K562 (cell line): Measurements from ENCODE around the gene CTNNA3. TPM values are rescaled to one million over a fixed set of nuclear protein-coding genes. Genes with fewer than 3 reads are reported as not detected.

Source experiments
- ATAC-seq: fragments of 200-7000 bp; cut with Tn5 transposase; 3 replicates; pipeline ENCODE4 v1.9.1; 2020; ENCODE audit warnings: moderate library complexity
- BruUV-seq: library from RNA; stranded (reverse); fragments of 400-500 nt; replicated peaks from 2 replicates; lab custom pipeline; 2021; lab: Mats Ljungman, UMichigan
- CTCF ChIA-PET: fragments of 300-600 bp; formaldehyde crosslinking; extraction: SDS; loops from one replicate; lab custom pipeline; 2021; ENCODE audit warnings: low intra/inter-chr PET ratio; lab: Yijun Ruan, JAX
- POLR2A ChIA-PET: fragments of 300-600, 350-650 bp; sonication (Branson Sonifier 250); formaldehyde crosslinking; extraction: SDS; loops from one replicate; lab custom pipeline; 2021; ENCODE audit warnings: antibody characterized with exemption, inconsistent platforms; lab: Yijun Ruan, JAX
- DNase-seq, 4 experiments: peaks; one replicate each; pipeline versions ENCODE4 v3.0.0 to v3.0.0-alpha.2; 2011 to 2018; ENCODE audit warnings: low spot score in 3 of 4, mixed read lengths in 3 of 4; ENCODE audit errors: extremely low read depth in 1 of 4
- FAIRE-seq: peaks from 2 replicates; lab custom pipeline; 2011; peaks lifted over from hg19 to GRCh38; lab: Jason Lieb, UNC
- H2AFZ ChIP-seq: 2 replicates; pipeline ENCODE4 v1.6.0; 2011; ENCODE audit warnings: low read depth, low read length, control low read depth, inconsistent platforms
- H3K27ac ChIP-seq: fragments of 200-600 bp; 3 replicates; pipeline ENCODE4 v1.8.0; 2011; ENCODE audit warnings: low read depth, mild to moderate bottlenecking, control low read depth, inconsistent platforms, low read length, moderate library complexity, mixed read lengths; ENCODE audit errors: extremely low read depth
- H3K27me3 ChIP-seq, 2 experiments: fragments of 300-600 bp in 1 of 2; 2 replicates in 1 of 2; 3 replicates in 1 of 2; pipeline versions ENCODE4 v1.6.0 to v1.8.0; 2011; ENCODE audit warnings: inconsistent platforms in 2 of 2, low read length in 2 of 2, mild to moderate bottlenecking in 1 of 2, mixed read lengths in 1 of 2, moderate library complexity in 1 of 2; ENCODE audit not compliant: control insufficient read depth in 2 of 2, insufficient read depth in 2 of 2
- H3K36me3 ChIP-seq: fragments of 300-600 bp; 3 replicates; pipeline ENCODE4 v1.8.0; 2011; ENCODE audit warnings: mild to moderate bottlenecking, low read length, inconsistent platforms; ENCODE audit not compliant: control insufficient read depth, insufficient read depth
- H3K4me1 ChIP-seq, 2 experiments: fragments of 200-600 bp in 1 of 2; replicated peaks in 1 of 2; 2 replicates in 1 of 2; 3 replicates in 1 of 2; pipeline versions ENCODE4 v1.5.1 to v1.8.0; 2011; ENCODE audit warnings: inconsistent platforms in 2 of 2, low read length in 2 of 2, mild to moderate bottlenecking in 1 of 2, mixed read lengths in 1 of 2, moderate library complexity in 1 of 2; ENCODE audit not compliant: control insufficient read depth in 2 of 2, insufficient read depth in 2 of 2
- H3K4me2 ChIP-seq: 2 replicates; pipeline ENCODE4 v1.6.1; 2011; ENCODE audit warnings: low read length, control low read depth, inconsistent platforms, mixed read lengths; ENCODE audit not compliant: insufficient read depth
- H3K4me3 ChIP-seq: fragments of 200-600 bp; sonication (generic), shearing (Covaris generic); 2 replicates; pipeline ENCODE4 v1.5.1; 2016; ENCODE audit warnings: control low read depth, inconsistent platforms
- H3K79me2 ChIP-seq: fragments of 200-600 bp; 3 replicates; pipeline ENCODE4 v1.8.0; 2011; ENCODE audit warnings: low read length, inconsistent platforms; ENCODE audit not compliant: control insufficient read depth, insufficient read depth
- H3K9ac ChIP-seq, 2 experiments: 2 replicates each; pipeline versions ENCODE4 v1.6.0 to v1.6.1; 2011; ENCODE audit warnings: low read depth in 2 of 2, low read length in 2 of 2, control low read depth in 1 of 2, inconsistent platforms in 1 of 2, mild to moderate bottlenecking in 1 of 2, mixed read lengths in 1 of 2; ENCODE audit not compliant: insufficient read depth in 1 of 2
- H3K9me1 ChIP-seq: one replicate; pipeline ENCODE4 v1.6.0; 2011; ENCODE audit warnings: inconsistent platforms, mild to moderate bottlenecking, low read length, moderate library complexity; ENCODE audit not compliant: control insufficient read depth, insufficient read depth
- H3K9me3 ChIP-seq: replicated peaks from 2 replicates; pipeline ENCODE4 v1.5.1; 2011; ENCODE audit warnings: low read depth, low read length, inconsistent platforms; ENCODE audit not compliant: control insufficient read depth, insufficient read depth
- H4K20me1 ChIP-seq: replicated peaks from 2 replicates; pipeline ENCODE4 v1.6.1; 2011; ENCODE audit warnings: low read length, inconsistent platforms, mixed read lengths; ENCODE audit not compliant: control insufficient read depth, insufficient read depth
- DEAF1 ChIP-seq: fragments of 450-650 bp; formaldehyde crosslinking; IDR thresholded peaks from 2 replicates; pipeline ENCODE4 v1.4.0; 2020; ENCODE audit warnings: mild to moderate bottlenecking, moderate library complexity
- E2F6 ChIP-seq, 2 experiments: IDR thresholded peaks; 2 replicates each; pipeline ENCODE4 v1.6.1; 2011; ENCODE audit warnings: borderline replicate concordance in 1 of 2, control low read depth in 1 of 2, low read depth in 1 of 2, low read length in 1 of 2, mild to moderate bottlenecking in 1 of 2, mixed read lengths in 1 of 2, moderate library complexity in 1 of 2; ENCODE audit not compliant: insufficient read depth in 1 of 2, insufficient read length in 1 of 2, poor library complexity in 1 of 2, severe bottlenecking in 1 of 2; ENCODE audit errors: extremely low read depth in 1 of 2
- NCOA6 ChIP-seq: fragments of 450-650 bp; IDR thresholded peaks from 2 replicates; pipeline ENCODE4 v1.6.1; 2017; ENCODE audit warnings: mild to moderate bottlenecking
- NFE2 ChIP-seq: IDR thresholded peaks from 2 replicates; pipeline ENCODE4 v1.6.1; 2014; ENCODE audit warnings: antibody characterized with exemption, low read depth
- SMC3 ChIP-seq: conservative IDR thresholded peaks from 2 replicates; pipeline ENCODE4 v1.6.1; 2011; ENCODE audit warnings: low read depth, low read length, improper control_type of control experiment; ENCODE audit not compliant: insufficient read depth
- ZNF274 ChIP-seq: IDR thresholded peaks from 2 replicates; pipeline ENCODE4 v1.6.1; 2011; ENCODE audit warnings: low read depth, mild to moderate bottlenecking, low read length, moderate library complexity, borderline replicate concordance
- ZNF277 ChIP-seq: fragments of 250-450 bp; sonication (Bioruptor Pico); IDR thresholded peaks from 2 replicates; pipeline ENCODE4 v1.8.0; 2022; ENCODE audit warnings: inconsistent platforms, mild to moderate bottlenecking, moderate library complexity, borderline replicate concordance
- WGBS: fragments of 100-300 bp; shearing (Covaris generic); methylation state at CpG from one replicate; pipeline ENCODE4 v1.1.6; 2016; ENCODE audit warnings: low coverage, mixed read lengths; ENCODE audit not compliant: insufficient coverage; ENCODE audit errors: missing lambda C conversion rate; 5-methylcytosine and 5-hydroxymethylcytosine counted together
- in situ Hi-C: fragments of 300-500 bp; cut with MboI; formaldehyde crosslinking; loops from 4 replicates; pipeline ENCODE4 v1.15.0; 2018; ENCODE audit warnings: inconsistent platforms, mixed read lengths
- intact Hi-C: fragments of 100-400 bp; cut with micrococcal nuclease; formaldehyde crosslinking; loops from 2 replicates; pipeline ENCODE4 v1.14.2; 2022
- polyA plus RNA-seq, 8 experiments: library from polyadenylated mRNA; depleted of rRNA in 4 of 8; stranded (reverse) in 5 of 8; unstranded in 3 of 8; fragments of >200 nt; fragmentation: Nextera tagmentation in 2 of 8; fragmentation: Illumina TruSeq in 1 of 8; extraction: Ambion mirVana in 2 of 8; extraction: Trizol in 1 of 8; gene quantifications; 2 replicates each; pipeline versions ENCODE4 v1.2.1 to v1.2.3, GENCODE V29; 2011 to 2014; ENCODE audit warnings: inconsistent platforms in 1 of 8, missing spikeins in 1 of 8
- total RNA-seq, 7 experiments: library from RNA; depleted of rRNA in 6 of 7; stranded (reverse); fragments of >200 nt in 6 of 7; fragmentation: Illumina TruSeq in 2 of 7; extraction: Trizol in 2 of 7; gene quantifications; 2 replicates each; pipeline versions ENCODE4 v1.2.1 to v1.2.3, GENCODE V29; 2011 to 2021; ENCODE audit warnings: low replicate concordance in 1 of 7
- TF ChIP-seq, protein P1 (sequence below): IDR thresholded peaks from 2 replicates; pipeline ENCODE4 v1.6.1; 2012; ENCODE audit warnings: low read depth, low read length, improper control_type of control experiment, borderline replicate concordance

Gene CTNNA3
- total and polyA plus RNA-seq, 9 of the 15 experiments (the other 6 are each of a cell fraction or from before 2014, with no cell fraction given) = 0.04 TPM; not detected in 8

GRCh38 chr10:66931340-66931948, 764.6 kb downstream of the CTNNA3 start (continued):
- TF ChIP-seq DEAF1 (peak; percentile 84), NCOA6 (no peak), SMC3 (peak; percentile 57), ZNF277 (CRISPR knock-in tag) (no peak)

GRCh38 chr10:66929375-66929774, 766.6 kb downstream of the CTNNA3 start:
- H3K27ac ChIP-seq = no peak overlapping the region
- H3K4me1 ChIP-seq = no peaks in the 10 kb centered on the region
- TF ChIP-seq, protein P1, sequence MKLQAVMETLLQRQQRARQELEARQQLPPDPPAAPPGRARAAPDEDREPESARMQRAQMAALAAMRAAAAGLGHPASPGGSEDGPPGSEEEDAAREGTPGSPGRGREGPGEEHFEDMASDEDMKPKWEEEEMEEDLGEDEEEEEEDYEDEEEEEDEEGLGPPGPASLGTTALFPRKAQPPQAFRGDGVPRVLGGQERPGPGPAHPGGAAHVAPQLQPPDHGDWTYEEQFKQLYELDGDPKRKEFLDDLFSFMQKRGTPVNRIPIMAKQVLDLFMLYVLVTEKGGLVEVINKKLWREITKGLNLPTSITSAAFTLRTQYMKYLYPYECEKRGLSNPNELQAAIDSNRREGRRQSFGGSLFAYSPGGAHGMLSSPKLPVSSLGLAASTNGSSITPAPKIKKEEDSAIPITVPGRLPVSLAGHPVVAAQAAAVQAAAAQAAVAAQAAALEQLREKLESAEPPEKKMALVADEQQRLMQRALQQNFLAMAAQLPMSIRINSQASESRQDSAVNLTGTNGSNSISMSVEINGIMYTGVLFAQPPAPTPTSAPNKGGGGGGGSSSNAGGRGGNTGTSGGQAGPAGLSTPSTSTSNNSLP = no peak
- TF ChIP-seq NFE2 (no peak), E2F6 (IDR thresholded peaks at IDR 0.05; ENCODE audit: borderline replicate concordance in 1 of 2, extremely low read depth in 1 of 2, insufficient read depth in 1 of 2, insufficient read length in 1 of 2, low read depth in 1 of 2, low read length in 1 of 2, poor library complexity in 1 of 2, severe bottlenecking in 1 of 2) (no peak), ZNF274 (no peak)
- intact Hi-C loops (no loop called here), in situ Hi-C loops (no loop called here)
- DNase-seq (no peak), ATAC-seq (no peak), FAIRE-seq (no peak)
- no peaks in the 10 kb centered on the region for H4K20me1 ChIP-seq
- ChIA-PET POLR2A (no interaction called here), CTCF (no interaction called here)
- no peak overlapping the region for H3K4me3 ChIP-seq
- no peaks in the 10 kb centered on the region for H3K79me2 ChIP-seq
- H3K9ac ChIP-seq = no peak overlapping the region
- no peaks in the 10 kb centered on the region for H3K9me1 ChIP-seq
- no peaks in the 10 kb centered on the region for H3K27me3 ChIP-seq
- BruUV-seq = no TSS peak
- H3K9me3 ChIP-seq = no peaks in the 10 kb centered on the region
- H2AFZ ChIP-seq = no peak overlapping the region
- H3K36me3 ChIP-seq = no peaks in the 10 kb centered on the region
- 0% methylated on average over 5 of the region's 5 CpGs for WGBS
- H3K4me2 ChIP-seq = no peak overlapping the region
